A172 (cell line): Measurements from ENCODE around the gene MAT2A. TPM values are rescaled to one million over a fixed set of nuclear protein-coding genes. Genes with fewer than 3 reads are reported as not detected.
"Not testable (repeated sequence)": the region's sequence is repeated elsewhere in the genome, so short reads cannot be mapped to it uniquely, and the experiment has no call there.

Source experiments
- DNase-seq: peaks from one replicate; pipeline ENCODE4 v3.0.0-alpha.2; 2015; ENCODE audit warnings: low spot score
- total RNA-seq: library from RNA; depleted of rRNA; stranded (reverse); fragments of >200 nt; shearing (Covaris generic); gene quantifications from 2 replicates; pipeline ENCODE4 v1.2.3, GENCODE V29; 2014; rRNA removed

The MAT2A gene
- total RNA-seq, 1 experiment from 2014 or later = 94.6 TPM

GRCh38 chr2:85579266-85579935 is 40.4 kb downstream of the MAT2A start:
- DNase-seq = no peak

- DNase-seq = no peak
These were observed 41.2 kb downstream of the MAT2A start for GRCh38 chr2:85580206-85580605.

GRCh38 chr2:85582492-85582891 is 43.5 kb downstream of the MAT2A start:
- DNase-seq = no peak

- no peak for DNase-seq
These were observed 44.8 kb downstream of the MAT2A start for GRCh38 chr2:85583667-85584353.

- no peak for DNase-seq
These were observed 45.4 kb downstream of the MAT2A start, which contains the start of gene VAMP5 for GRCh38 chr2:85584354-85584856. Gene VAMP5, plus strand, starts transcription at chr2:85584431. Its CDS starts 60 bp downstream, at chr2:85584491.

GRCh38 chr2:85584857-85585780 is 46.2 kb downstream of the MAT2A start:
- DNase-seq = peak; percentile 97

- DNase-seq = peak; percentile 87
These were observed 46.8 kb downstream of the MAT2A start for GRCh38 chr2:85585781-85586105.

- no peak for DNase-seq
These were observed 49.3 kb downstream of the MAT2A start for GRCh38 chr2:85588236-85588635.

GRCh38 chr2:85588645-85589044 is 49.7 kb downstream of the MAT2A start:
- no peak for DNase-seq

- no peak for DNase-seq
These were observed 50.2 kb downstream of the MAT2A start for GRCh38 chr2:85589181-85589580.

- DNase-seq = peak; percentile 87
These were observed 51.2 kb downstream of the MAT2A start for GRCh38 chr2:85589982-85590791.

GRCh38 chr2:85590950-85591349 is 52.0 kb downstream of the MAT2A start:
- no peak for DNase-seq

GRCh38 chr2:85591563-85591962 is 52.6 kb downstream of the MAT2A start:
- DNase-seq = no peak

- DNase-seq = not testable (repeated sequence)
These were observed 53.3 kb downstream of the MAT2A start for GRCh38 chr2:85592299-85592698.

- DNase-seq = no peak
These were observed 54.1 kb downstream of the MAT2A start for GRCh38 chr2:85593023-85593422.

Other genes with a start within 250 kb of the MAT2A start
- gene TGOLN2, start 211.2 kb upstream of the MAT2A start, total RNA-seq = 114 and 120 TPM in 2 replicates
- gene RETSAT, start 184.6 kb upstream of the MAT2A start, total RNA-seq = 40.5 and 41.5 TPM in 2 replicates
- 14.8 and 14.9 TPM in 2 replicates for gene ELMOD3, start 184.4 kb upstream of the MAT2A start, total RNA-seq
- gene CAPG, start 128.8 kb upstream of the MAT2A start, total RNA-seq = 659 and 712 TPM in 2 replicates
- gene SH2D6, start 120.5 kb upstream of the MAT2A start, total RNA-seq = 0.22 and 1.0 TPM in 2 replicates
- 28.1 and 31.5 TPM in 2 replicates for gene GGCX, start 22.3 kb downstream of the MAT2A start, total RNA-seq
- 1.3 and 1.5 TPM in 2 replicates for gene VAMP8, start 38.4 kb downstream of the MAT2A start, total RNA-seq
- 36.2 and 51.0 TPM in 2 replicates for gene VAMP5, start 45.3 kb downstream of the MAT2A start, total RNA-seq
- gene RNF181, start 56.6 kb downstream of the MAT2A start, total RNA-seq = 262 and 285 TPM in 2 replicates
- gene TMEM150A, start 63.5 kb downstream of the MAT2A start, total RNA-seq = 9.8 and 11.7 TPM in 2 replicates
- gene C2orf68, start 72.9 kb downstream of the MAT2A start, total RNA-seq = 26.7 and 27.2 TPM in 2 replicates
- gene USP39, start 77.0 kb downstream of the MAT2A start, total RNA-seq = 106 and 136 TPM in 2 replicates
- gene SFTPB, start 129.0 kb downstream of the MAT2A start, total RNA-seq = not detected in 2 replicates
- gene GNLY, start 155.2 kb downstream of the MAT2A start, total RNA-seq = not detected in 2 replicates
- gene ATOH8, start 214.8 kb downstream of the MAT2A start, total RNA-seq = 1.7 and 3.2 TPM in 2 replicates